Uterus (tissue), 2 donors: Measurements from ENCODE around the gene SCO1.

Experiments used
- CTCF ChIP-seq, 4 experiments: fragments of 200-600 bp in 2 of 4; fragments of 450-650 bp in 2 of 4; sonication (generic) in 2 of 4; IDR thresholded peaks; one replicate each; pipeline ENCODE4 v1.5.1; 2016 to 2019; ENCODE audit warnings: antibody characterized with exemption in 4 of 4, mild to moderate bottlenecking in 2 of 4, moderate library complexity in 1 of 4
- POLR2A ChIP-seq, 2 donors: fragments of 450-650 bp; IDR thresholded peaks; one replicate each; pipeline ENCODE4 v1.6.1; 2016; ENCODE audit warnings: antibody characterized with exemption in 2 of 2, mild to moderate bottlenecking in 1 of 2, moderate library complexity in 1 of 2

GRCh38 chr17:10674704-10675103 is 22.6 kb downstream of the SCO1 start:
- TF ChIP-seq POLR2A (IDR thresholded peaks at IDR 0.05) (no peak), CTCF (IDR thresholded peaks at IDR 0.05) (no peak)
